Activated T-cell treated with anti-CD3 and anti-CD28 coated beads, Interleukin-2, amount 50 U/mL, for 4 hours (primary cell): ENCODE data around the gene TMED3. TPM values are rescaled to one million over a fixed set of nuclear protein-coding genes. Genes with fewer than 3 reads are reported as not detected.

Source experiments
- ATAC-seq, 2 donors: fragments of 200-7000 bp; cut with Tn5 transposase; one replicate each; pipeline ENCODE4 v1.10.0; 2021
- DNase-seq: peaks from one replicate; pipeline ENCODE4 v3.0.0-alpha.2; 2020
- H3K27me3 Mint-ChIP-seq: one replicate; pipeline ENCODE4 v1.8.0; 2021; ENCODE audit warnings: low read depth, mixed read lengths
- H3K36me3 Mint-ChIP-seq: one replicate; pipeline ENCODE4 v1.8.0; 2022; ENCODE audit warnings: mixed read lengths; ENCODE audit not compliant: insufficient read depth
- H3K4me1 Mint-ChIP-seq: one replicate; pipeline ENCODE4 v1.8.0; 2021; ENCODE audit warnings: low read depth, mixed read lengths
- H3K4me3 Mint-ChIP-seq: one replicate; pipeline ENCODE4 v1.8.0; 2021; ENCODE audit warnings: mild to moderate bottlenecking, moderate library complexity, mixed read lengths
- H3K9me3 Mint-ChIP-seq: one replicate; pipeline ENCODE4 v1.8.0; 2021; ENCODE audit warnings: mixed read lengths
- total RNA-seq, 3 donors: library from RNA; stranded (reverse); gene quantifications; one replicate each; pipeline ENCODE4 v1.2.1, GENCODE V29; 2021

Gene TMED3
- total RNA-seq, 3 donors from 2014 or later = 48.9 to 66.6 (median 57.3) TPM

DNA sequence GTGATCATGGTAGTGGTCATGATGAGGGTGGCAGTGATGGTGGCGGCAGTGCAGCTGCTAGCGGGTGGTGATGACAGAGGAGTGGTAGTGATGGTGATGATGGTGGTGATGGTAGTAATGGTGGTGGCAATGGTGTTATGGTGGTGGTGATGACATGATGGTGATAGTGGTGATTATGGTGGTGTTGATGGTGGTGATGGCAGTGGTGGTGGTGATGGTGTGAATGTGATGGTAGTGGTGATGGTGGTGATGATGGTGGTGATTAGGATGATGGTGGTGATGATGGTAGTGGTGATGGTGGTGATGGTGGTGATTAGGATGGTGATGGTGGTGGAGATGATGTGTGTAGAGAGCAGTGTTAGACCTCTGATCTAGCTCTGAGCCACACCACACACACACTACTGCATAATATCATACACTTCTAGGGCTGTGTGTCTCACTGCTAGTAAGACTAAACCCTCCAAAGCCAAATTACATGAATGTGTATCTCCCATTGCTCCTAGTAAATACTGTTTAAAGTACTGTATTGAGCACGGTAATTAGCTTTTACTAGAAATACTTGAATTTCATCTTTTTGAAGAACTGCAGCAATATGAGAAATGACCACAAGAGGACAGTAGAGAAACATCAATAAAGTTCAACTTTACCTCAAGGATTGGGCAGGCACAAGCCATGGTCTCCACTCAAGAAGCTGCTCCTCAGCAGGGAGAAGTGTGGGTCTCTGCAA is 28.8 kb downstream of the TMED3 start:
- Mint-ChIP-seq H3K4me1 (no peaks in the 10 kb centered on the region), H3K36me3 (no peaks in the 10 kb centered on the region), H3K27me3 (no peaks in the 10 kb centered on the region), H3K4me3 (no peak overlapping the region), H3K9me3 (no peaks in the 10 kb centered on the region)
- DNase-seq = no peak
- no peak for ATAC-seq

DNA sequence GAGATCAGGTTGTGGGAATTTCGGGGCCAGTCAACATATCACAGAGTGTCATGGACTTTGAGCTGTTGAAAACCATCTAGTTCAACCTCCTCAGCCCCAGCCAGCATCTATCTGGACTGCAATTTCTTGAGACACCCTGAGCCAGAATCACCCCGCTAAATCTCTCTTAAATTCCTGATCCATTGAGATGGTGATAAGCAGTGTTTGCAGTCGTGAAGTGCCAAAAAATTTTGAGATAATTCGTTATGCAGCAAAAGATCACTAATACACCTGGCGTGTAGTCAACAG is 29.3 kb downstream of the TMED3 start:
- no peak for ATAC-seq
- Mint-ChIP-seq H3K9me3 (no peaks in the 10 kb centered on the region), H3K27me3 (no peaks in the 10 kb centered on the region), H3K36me3 (no peaks in the 10 kb centered on the region), H3K4me3 (no peak overlapping the region), H3K4me1 (no peaks in the 10 kb centered on the region)
- DNase-seq = no peak

DNA sequence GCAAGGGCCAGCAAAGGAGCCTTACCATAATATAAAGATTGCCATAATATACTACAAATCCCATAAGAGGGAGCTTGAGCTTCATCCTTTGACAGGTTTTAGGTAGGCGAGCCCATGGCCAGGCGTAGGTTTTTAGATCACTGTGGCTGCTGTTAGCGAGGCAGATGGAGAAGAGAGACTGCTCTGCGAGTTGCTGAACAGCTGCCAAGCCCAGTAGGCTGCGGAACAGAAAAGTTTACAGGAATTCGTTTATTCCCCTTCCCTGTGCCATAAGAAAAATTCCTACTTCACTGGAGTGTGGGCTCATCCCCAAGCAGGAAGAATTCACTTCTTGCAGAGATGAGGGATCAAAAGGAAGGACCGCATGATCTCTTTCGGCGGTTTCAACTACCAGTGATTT is 30.5 kb downstream of the TMED3 start:
- no peak for DNase-seq
- no peaks in the 10 kb centered on the region for H3K4me1 Mint-ChIP-seq
- no peaks in the 10 kb centered on the region for H3K9me3 Mint-ChIP-seq
- peaks cover 5% of the 10 kb centered on the region for H3K36me3 Mint-ChIP-seq
- no peak for ATAC-seq
- no peak overlapping the region for H3K4me3 Mint-ChIP-seq
- H3K27me3 Mint-ChIP-seq = no peaks in the 10 kb centered on the region

DNA sequence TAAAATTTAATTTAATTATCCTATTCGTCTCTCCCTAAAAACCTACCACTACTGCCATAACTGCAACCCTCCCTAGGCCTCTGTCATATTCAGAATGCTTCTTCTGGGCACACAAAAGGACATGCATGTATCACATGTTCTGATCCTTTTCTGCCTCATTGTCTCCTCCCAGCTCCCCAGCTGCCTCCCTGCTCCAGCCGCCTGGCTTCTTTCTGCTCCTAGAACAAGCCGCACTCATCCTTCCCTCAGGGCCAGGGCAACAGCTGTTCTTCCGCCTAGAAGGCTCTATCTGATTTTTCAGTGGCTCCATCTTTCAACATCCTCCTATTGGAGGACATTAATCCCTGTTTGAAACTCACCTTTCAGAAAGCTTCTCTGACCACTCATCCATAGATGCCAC is 38.6 kb downstream of the TMED3 start:
- Mint-ChIP-seq H3K9me3 (no peaks in the 10 kb centered on the region), H3K4me3 (no peak overlapping the region), H3K4me1 (no peaks in the 10 kb centered on the region), H3K27me3 (no peaks in the 10 kb centered on the region), H3K36me3 (peaks cover 13% of the 10 kb centered on the region)
- DNase-seq (no peak), ATAC-seq (no peak)

- Mint-ChIP-seq H3K9me3 (no peaks in the 10 kb centered on the region), H3K4me3 (no peak overlapping the region), H3K27me3 (no peaks in the 10 kb centered on the region), H3K4me1 (no peaks in the 10 kb centered on the region), H3K36me3 (peaks cover 3% of the 10 kb centered on the region)
- DNase-seq (no peak), ATAC-seq (no peak)
Observed at GRCh38 chr15:79352206-79352605, 41.3 kb downstream of the TMED3 start.

- Mint-ChIP-seq H3K4me1 (no peaks in the 10 kb centered on the region), H3K9me3 (no peaks in the 10 kb centered on the region), H3K27me3 (no peaks in the 10 kb centered on the region), H3K36me3 (peaks cover 6% of the 10 kb centered on the region), H3K4me3 (no peak overlapping the region)
- DNase-seq = no peak
- no peak for ATAC-seq
Observed at GRCh38 chr15:79357566-79357965, 46.7 kb downstream of the TMED3 start.

DNA sequence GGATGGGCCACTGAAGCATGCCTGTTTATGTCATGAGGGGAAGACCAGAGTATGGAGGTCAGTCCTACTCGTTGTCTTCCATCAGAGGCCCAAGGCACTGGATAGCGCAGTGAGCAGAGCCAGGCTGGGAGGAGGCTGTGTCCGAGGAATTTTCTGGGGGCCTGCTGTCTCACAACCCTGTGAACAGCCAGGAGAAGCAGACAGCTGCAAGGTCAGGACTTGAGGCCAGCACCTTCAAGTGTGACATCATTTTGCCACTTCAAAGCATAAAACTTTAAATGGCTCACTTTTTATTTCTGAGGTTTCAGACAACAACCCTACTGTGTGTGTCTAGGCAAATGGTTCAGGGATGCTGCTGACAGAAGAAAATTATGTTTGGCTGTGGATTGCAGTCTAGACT is 47.2 kb downstream of the TMED3 start:
- no peaks in the 10 kb centered on the region for H3K4me1 Mint-ChIP-seq
- H3K9me3 Mint-ChIP-seq = no peaks in the 10 kb centered on the region
- peaks cover 6% of the 10 kb centered on the region for H3K36me3 Mint-ChIP-seq
- DNase-seq (no peak), ATAC-seq (no peak)
- no peak overlapping the region for H3K4me3 Mint-ChIP-seq
- H3K27me3 Mint-ChIP-seq = no peaks in the 10 kb centered on the region

DNA sequence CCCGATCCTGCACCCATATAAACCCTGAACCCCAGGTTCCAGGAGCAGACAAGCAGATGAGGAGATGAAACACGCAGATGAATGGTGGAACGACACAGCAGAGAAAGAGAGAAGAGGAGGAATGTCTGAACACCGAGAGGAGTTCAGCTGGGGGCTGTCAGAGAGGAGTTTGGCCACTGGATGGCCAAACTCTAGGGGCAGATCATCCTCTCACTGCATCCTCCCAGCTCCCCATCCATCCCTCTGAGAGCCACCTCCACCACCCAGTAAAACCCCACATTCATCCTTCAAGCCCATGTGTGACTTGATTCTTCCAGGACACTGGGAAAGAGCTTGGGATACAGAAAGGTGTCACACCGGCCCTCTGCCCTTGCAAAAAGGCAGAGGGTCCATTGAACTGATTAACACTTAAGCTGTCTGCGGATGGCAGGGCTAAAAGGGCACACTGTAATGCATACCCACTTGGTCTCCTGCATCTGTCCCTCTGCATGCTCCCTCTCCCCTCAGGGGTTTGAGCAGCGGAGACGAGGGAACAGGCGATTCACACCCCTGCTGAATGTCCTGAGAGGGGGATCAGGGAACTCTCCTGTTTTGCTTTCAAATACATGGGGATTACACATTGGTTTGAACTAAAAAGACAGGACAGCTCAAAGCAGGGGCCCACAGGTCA is 53.8 kb downstream of the TMED3 start:
- Mint-ChIP-seq H3K4me1 (no peaks in the 10 kb centered on the region), H3K9me3 (no peaks in the 10 kb centered on the region), H3K4me3 (no peak overlapping the region), H3K36me3 (no peaks in the 10 kb centered on the region), H3K27me3 (no peaks in the 10 kb centered on the region)
- no peak for ATAC-seq
- no peak for DNase-seq

DNA sequence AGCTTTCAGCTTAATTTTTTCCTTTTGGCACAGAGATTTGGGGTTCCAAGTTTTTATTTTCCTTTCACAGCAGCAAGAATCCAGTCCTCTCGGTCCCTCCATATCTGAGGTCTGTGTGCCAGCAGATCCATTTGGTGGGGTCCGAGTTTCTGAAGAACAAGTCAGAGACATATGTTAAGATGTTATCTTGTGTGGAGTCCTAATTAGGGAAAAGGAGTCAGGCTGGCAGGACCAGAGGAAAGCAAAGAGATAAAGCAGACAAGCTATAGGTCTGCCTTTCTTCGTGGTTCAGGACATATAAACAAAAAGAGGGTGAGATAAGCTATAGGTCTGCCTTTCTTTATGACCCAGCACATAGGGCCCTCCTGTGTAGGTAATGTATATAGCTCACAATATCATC is 54.9 kb downstream of the TMED3 start:
- Mint-ChIP-seq H3K9me3 (no peaks in the 10 kb centered on the region), H3K4me1 (no peaks in the 10 kb centered on the region), H3K36me3 (no peaks in the 10 kb centered on the region), H3K27me3 (no peaks in the 10 kb centered on the region), H3K4me3 (no peak overlapping the region)
- ATAC-seq (no peak), DNase-seq (no peak)

GRCh38 chr15:79366691-79367090 is 55.8 kb downstream of the TMED3 start:
- no peak for DNase-seq
- Mint-ChIP-seq H3K9me3 (no peaks in the 10 kb centered on the region), H3K4me3 (no peak overlapping the region), H3K36me3 (no peaks in the 10 kb centered on the region), H3K27me3 (no peaks in the 10 kb centered on the region), H3K4me1 (no peaks in the 10 kb centered on the region)
- no peak for ATAC-seq

GRCh38 chr15:79370716-79371115 is 59.8 kb downstream of the TMED3 start:
- Mint-ChIP-seq H3K4me3 (no peak overlapping the region), H3K9me3 (no peaks in the 10 kb centered on the region), H3K4me1 (no peaks in the 10 kb centered on the region), H3K36me3 (no peaks in the 10 kb centered on the region), H3K27me3 (no peaks in the 10 kb centered on the region)
- no peak for DNase-seq
- ATAC-seq = no peak

GRCh38 chr15:79371591-79371990 is 60.7 kb downstream of the TMED3 start:
- ATAC-seq = no peak

DNA sequence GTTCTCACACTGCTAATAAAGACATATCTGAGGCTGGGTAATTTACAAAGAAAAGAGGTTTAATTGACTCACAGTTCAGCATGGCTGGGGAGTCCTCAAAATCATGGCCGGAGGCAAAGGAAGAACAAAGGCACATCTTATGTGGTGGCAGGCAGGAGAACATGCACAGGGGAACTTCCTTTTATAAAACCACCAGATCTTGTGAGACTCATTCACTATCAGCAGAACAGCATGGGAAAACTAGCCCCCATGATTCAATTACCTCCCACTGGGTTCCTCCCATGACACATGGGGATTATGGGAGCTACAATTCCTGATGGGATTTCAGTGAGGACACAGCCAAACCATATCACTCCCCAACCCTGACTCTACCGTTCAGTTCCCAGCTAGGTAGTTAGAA is 61.5 kb downstream of the TMED3 start:
- no peaks in the 10 kb centered on the region for H3K4me1 Mint-ChIP-seq
- ATAC-seq (no peak), DNase-seq (no peak)
- no peaks in the 10 kb centered on the region for H3K9me3 Mint-ChIP-seq
- no peaks in the 10 kb centered on the region for H3K36me3 Mint-ChIP-seq
- H3K4me3 Mint-ChIP-seq = no peak overlapping the region
- no peaks in the 10 kb centered on the region for H3K27me3 Mint-ChIP-seq

More at GRCh38 chr15:79371591-79371990, 60.7 kb downstream of the TMED3 start:
- Mint-ChIP-seq H3K4me3 (no peak overlapping the region), H3K4me1 (no peaks in the 10 kb centered on the region), H3K9me3 (no peaks in the 10 kb centered on the region), H3K36me3 (no peaks in the 10 kb centered on the region), H3K27me3 (no peaks in the 10 kb centered on the region)
- no peak for DNase-seq
